Measurements from ENCODE around the gene IQGAP2.

IQGAP2 gene

GRCh38 chr5:76685704-76686103 lies 282.6 kb downstream of the IQGAP2 start:
- Histone ChIP-seq H3K36me3 (replicated peaks in 1 of 2; ENCODE audit: control insufficient read depth in 2 of 2, insufficient read depth in 2 of 2, low read length in 2 of 2) (peaks cover 0 to 35% of the 10 kb centered on the region in 2 donors), H2BK15ac (ENCODE audit: low read length) (no peak overlapping the region), H2BK5ac (ENCODE audit: low read length) (no peak overlapping the region), H3K4me3 (ENCODE audit: low read length in 2 of 2) (no peak overlapping the region), H4K8ac (ENCODE audit: low read depth, low read length) (no peak overlapping the region), H3K4me1 (ENCODE audit: control insufficient read depth in 2 of 2, insufficient read depth in 1 of 2, low read depth in 1 of 2, low read length in 2 of 2) (no peaks in the 10 kb centered on the region), H2BK12ac (ENCODE audit: low read length) (no peak overlapping the region), H3K14ac (ENCODE audit: low read length) (no peak overlapping the region), H4K91ac (ENCODE audit: low read depth, low read length, poor library complexity) (no peak overlapping the region), H3K4me2 (ENCODE audit: insufficient read depth, low read length, poor library complexity, severe bottlenecking) (no peak overlapping the region), H3K4ac (ENCODE audit: low read length) (no peak overlapping the region), H3K9ac (ENCODE audit: low read depth, low read length, poor library complexity) (no peak overlapping the region), H3K23ac (ENCODE audit: low read depth, low read length, poor library complexity) (no peak overlapping the region), H3K79me1 (ENCODE audit: low read depth, low read length) (no peaks in the 10 kb centered on the region), H2BK120ac (ENCODE audit: low read depth, low read length) (no peak overlapping the region), H3K27me3 (ENCODE audit: control insufficient read depth in 3 of 3, insufficient read depth in 3 of 3, low read depth in 1 of 3, low read length in 3 of 3) (no peaks in the 10 kb centered on the region), H2AK5ac (ENCODE audit: low read depth, low read length) (no peak overlapping the region), H3K9me3 (replicated peaks in 1 of 2; ENCODE audit: control insufficient read depth in 2 of 2, insufficient read depth in 1 of 2, low read depth in 1 of 2, low read length in 2 of 2) (no peaks in the 10 kb centered on the region), H3K27ac (replicated peaks; ENCODE audit: low read length) (no peak overlapping the region), H2AFZ (ENCODE audit: low read length) (no peak overlapping the region), H3K18ac (ENCODE audit: low read length) (no peak overlapping the region)
- no peak for DNase-seq (ENCODE audit: low spot score)
- no CpG with 5 or more reads among the region's 3 CpGs for WGBS, 2 donors (ENCODE audit: extremely low coverage in 2 of 2, insufficient read length in 2 of 2, insufficient replicate concordance in 1 of 2)

- no peak overlapping the region for H3K18ac ChIP-seq (ENCODE audit: low read length)
- H3K27me3 ChIP-seq (ENCODE audit: control insufficient read depth in 3 of 3, insufficient read depth in 3 of 3, low read depth in 1 of 3, low read length in 3 of 3), result no peaks in the 10 kb centered on the region
- no peak overlapping the region for H2BK12ac ChIP-seq (ENCODE audit: low read length)
- H3K79me1 ChIP-seq (ENCODE audit: low read depth, low read length), result no peaks in the 10 kb centered on the region
- no peak overlapping the region for H2AK5ac ChIP-seq (ENCODE audit: low read depth, low read length)
- no CpG with 5 or more reads among the region's 1 CpG for WGBS, 2 donors (ENCODE audit: extremely low coverage in 2 of 2, insufficient read length in 2 of 2, insufficient replicate concordance in 1 of 2)
- no peak for DNase-seq (ENCODE audit: low spot score)
- H2BK120ac ChIP-seq (ENCODE audit: low read depth, low read length), result no peak overlapping the region
- no peak overlapping the region for H3K27ac ChIP-seq (replicated peaks; ENCODE audit: low read length)
- peaks cover 0 to 37% of the 10 kb centered on the region in 2 donors for H3K36me3 ChIP-seq (replicated peaks in 1 of 2; ENCODE audit: control insufficient read depth in 2 of 2, insufficient read depth in 2 of 2, low read length in 2 of 2)
- H2BK5ac ChIP-seq (ENCODE audit: low read length), result no peak overlapping the region
- H4K8ac ChIP-seq (ENCODE audit: low read depth, low read length), result no peak overlapping the region
- H3K14ac ChIP-seq (ENCODE audit: low read length), result no peak overlapping the region
- no peak overlapping the region for H3K4me3 ChIP-seq (ENCODE audit: low read length in 2 of 2)
- H2AFZ ChIP-seq (ENCODE audit: low read length), result no peak overlapping the region
- no peak overlapping the region for H4K91ac ChIP-seq (ENCODE audit: low read depth, low read length, poor library complexity)
- H2BK15ac ChIP-seq (ENCODE audit: low read length), result no peak overlapping the region
- no peaks in the 10 kb centered on the region for H3K9me3 ChIP-seq (replicated peaks in 1 of 2; ENCODE audit: control insufficient read depth in 2 of 2, insufficient read depth in 1 of 2, low read depth in 1 of 2, low read length in 2 of 2)
- no peak overlapping the region for H3K4me2 ChIP-seq (ENCODE audit: insufficient read depth, low read length, poor library complexity, severe bottlenecking)
- no peak overlapping the region for H3K4ac ChIP-seq (ENCODE audit: low read length)
- H3K4me1 ChIP-seq (ENCODE audit: control insufficient read depth in 2 of 2, insufficient read depth in 1 of 2, low read depth in 1 of 2, low read length in 2 of 2), result peaks cover 2 to 5% of the 10 kb centered on the region in 2 donors
- no peak overlapping the region for H3K9ac ChIP-seq (ENCODE audit: low read depth, low read length, poor library complexity)
- no peak overlapping the region for H3K23ac ChIP-seq (ENCODE audit: low read depth, low read length, poor library complexity)
Measured at GRCh38 chr5:76688212-76688611, 285.1 kb downstream of the IQGAP2 start.

- Histone ChIP-seq H3K9me3 (replicated peaks in 1 of 2; ENCODE audit: control insufficient read depth in 2 of 2, insufficient read depth in 1 of 2, low read depth in 1 of 2, low read length in 2 of 2) (no peaks in the 10 kb centered on the region), H3K4ac (ENCODE audit: low read length) (no peak overlapping the region), H3K27ac (replicated peaks; ENCODE audit: low read length) (no peak overlapping the region), H2BK5ac (ENCODE audit: low read length) (no peak overlapping the region), H3K36me3 (replicated peaks in 1 of 2; ENCODE audit: control insufficient read depth in 2 of 2, insufficient read depth in 2 of 2, low read length in 2 of 2) (peaks cover 0 to 40% of the 10 kb centered on the region in 2 donors), H2BK120ac (ENCODE audit: low read depth, low read length) (no peak overlapping the region), H2BK15ac (ENCODE audit: low read length) (no peak overlapping the region), H3K14ac (ENCODE audit: low read length) (no peak overlapping the region), H2BK12ac (ENCODE audit: low read length) (no peak overlapping the region), H4K8ac (ENCODE audit: low read depth, low read length) (no peak overlapping the region), H2AFZ (ENCODE audit: low read length) (no peak overlapping the region), H3K4me2 (ENCODE audit: insufficient read depth, low read length, poor library complexity, severe bottlenecking) (no peak overlapping the region), H3K9ac (ENCODE audit: low read depth, low read length, poor library complexity) (no peak overlapping the region), H3K23ac (ENCODE audit: low read depth, low read length, poor library complexity) (no peak overlapping the region), H3K18ac (ENCODE audit: low read length) (no peak overlapping the region), H2AK5ac (ENCODE audit: low read depth, low read length) (no peak overlapping the region), H4K91ac (ENCODE audit: low read depth, low read length, poor library complexity) (no peak overlapping the region), H3K79me1 (ENCODE audit: low read depth, low read length) (no peaks in the 10 kb centered on the region), H3K4me3 (ENCODE audit: low read length in 2 of 2) (no peak overlapping the region), H3K27me3 (ENCODE audit: control insufficient read depth in 3 of 3, insufficient read depth in 3 of 3, low read depth in 1 of 3, low read length in 3 of 3) (no peaks in the 10 kb centered on the region), H3K4me1 (ENCODE audit: control insufficient read depth in 2 of 2, insufficient read depth in 1 of 2, low read depth in 1 of 2, low read length in 2 of 2) (peaks cover 2 to 5% of the 10 kb centered on the region in 2 donors)
- DNase-seq (ENCODE audit: low spot score), result no peak
- WGBS, 2 donors (ENCODE audit: extremely low coverage in 2 of 2, insufficient read length in 2 of 2, insufficient replicate concordance in 1 of 2), result no CpG with 5 or more reads among the region's 3 CpGs
Measured at GRCh38 chr5:76688836-76689235, 285.8 kb downstream of the IQGAP2 start.

GRCh38 chr5:76689321-76690036 lies 286.4 kb downstream of the IQGAP2 start:
- no peak overlapping the region for H2BK15ac ChIP-seq (ENCODE audit: low read length)
- H3K23ac ChIP-seq (ENCODE audit: low read depth, low read length, poor library complexity), result no peak overlapping the region
- no peak overlapping the region for H3K9ac ChIP-seq (ENCODE audit: low read depth, low read length, poor library complexity)
- H3K36me3 ChIP-seq (replicated peaks in 1 of 2; ENCODE audit: control insufficient read depth in 2 of 2, insufficient read depth in 2 of 2, low read length in 2 of 2), result peaks cover 0 to 37% of the 10 kb centered on the region in 2 donors
- no peaks in the 10 kb centered on the region for H3K9me3 ChIP-seq (replicated peaks in 1 of 2; ENCODE audit: control insufficient read depth in 2 of 2, insufficient read depth in 1 of 2, low read depth in 1 of 2, low read length in 2 of 2)
- peaks cover 2 to 5% of the 10 kb centered on the region in 2 donors for H3K4me1 ChIP-seq (ENCODE audit: control insufficient read depth in 2 of 2, insufficient read depth in 1 of 2, low read depth in 1 of 2, low read length in 2 of 2)
- DNase-seq (ENCODE audit: low spot score), result no peak
- H2BK120ac ChIP-seq (ENCODE audit: low read depth, low read length), result no peak overlapping the region
- no peak overlapping the region for H2AFZ ChIP-seq (ENCODE audit: low read length)
- no peak overlapping the region for H4K8ac ChIP-seq (ENCODE audit: low read depth, low read length)
- no peak overlapping the region for H4K91ac ChIP-seq (ENCODE audit: low read depth, low read length, poor library complexity)
- no peak overlapping the region for H3K4me2 ChIP-seq (ENCODE audit: insufficient read depth, low read length, poor library complexity, severe bottlenecking)
- H3K18ac ChIP-seq (ENCODE audit: low read length), result no peak overlapping the region
- H3K4ac ChIP-seq (ENCODE audit: low read length), result no peak overlapping the region
- no CpG with 5 or more reads among the region's 3 CpGs for WGBS, 2 donors (ENCODE audit: extremely low coverage in 2 of 2, insufficient read length in 2 of 2, insufficient replicate concordance in 1 of 2)
- H3K27ac ChIP-seq (replicated peaks; ENCODE audit: low read length), result no peak overlapping the region
- H3K27me3 ChIP-seq (ENCODE audit: control insufficient read depth in 3 of 3, insufficient read depth in 3 of 3, low read depth in 1 of 3, low read length in 3 of 3), result no peaks in the 10 kb centered on the region
- H3K14ac ChIP-seq (ENCODE audit: low read length), result no peak overlapping the region
- no peaks in the 10 kb centered on the region for H3K79me1 ChIP-seq (ENCODE audit: low read depth, low read length)
- no peak overlapping the region for H2BK5ac ChIP-seq (ENCODE audit: low read length)
- H2BK12ac ChIP-seq (ENCODE audit: low read length), result no peak overlapping the region
- no peak overlapping the region for H3K4me3 ChIP-seq (ENCODE audit: low read length in 2 of 2)
- no peak overlapping the region for H2AK5ac ChIP-seq (ENCODE audit: low read depth, low read length)

All from neuronal stem cell (in vitro differentiated cells).